Tibial nerve (tissue), 4 donors: Measurements from ENCODE around the gene LRRN4CL.

Experiments used
- CTCF ChIP-seq, 5 experiments: fragments of 200-600 bp in 3 of 5; fragments of 450-650 bp in 2 of 5; sonication (generic) in 3 of 5; IDR thresholded peaks; one replicate each; pipeline ENCODE4 v1.5.1; 2016 to 2019; ENCODE audit warnings: antibody characterized with exemption in 5 of 5, mild to moderate bottlenecking in 3 of 5, moderate library complexity in 2 of 5
- EP300 ChIP-seq, 2 donors: sonication (generic); formaldehyde crosslinking; IDR thresholded peaks; one replicate each; pipeline ENCODE4 v1.6.1; 2017; ENCODE audit warnings: antibody characterized with exemption in 2 of 2, mild to moderate bottlenecking in 1 of 2
- POLR2A ChIP-seq, 2 donors: fragments of 450-650 bp; IDR thresholded peaks; one replicate each; pipeline ENCODE4 v1.6.1; 2017; ENCODE audit warnings: antibody characterized with exemption in 2 of 2, mild to moderate bottlenecking in 2 of 2, moderate library complexity in 2 of 2

DNA sequence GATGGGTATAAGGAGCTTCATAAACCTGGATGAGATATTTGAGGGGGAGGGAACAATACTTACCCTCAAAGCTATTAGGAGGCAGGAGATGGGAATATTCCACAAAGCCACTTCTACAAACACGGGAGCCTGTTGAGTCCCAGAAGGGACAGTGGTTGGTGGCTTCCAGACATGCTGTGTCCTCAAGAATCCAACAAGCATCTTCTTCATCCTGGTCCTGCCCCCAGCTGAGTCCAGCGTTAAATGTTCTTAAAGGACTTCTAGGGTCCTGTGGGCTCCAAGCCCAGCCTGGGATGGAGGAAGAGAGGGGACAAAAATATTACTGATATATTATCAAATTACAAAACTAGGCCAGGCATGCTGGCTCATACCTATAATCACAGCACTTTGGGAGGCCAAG is 21.9 kb downstream of the LRRN4CL start:
- no peak for TF ChIP-seq EP300 (IDR thresholded peaks at IDR 0.05)
- no peak for TF ChIP-seq CTCF (IDR thresholded peaks at IDR 0.05)
- no peak for TF ChIP-seq POLR2A (IDR thresholded peaks at IDR 0.05)
